ENCODE measurements around the gene TMEM30B.

TMEM30B gene

GRCh38 chr14:61296719-61297502 lies 15.8 kb upstream of the TMEM30B start:
- Histone ChIP-seq H3K27ac (no peak overlapping the region), H3K4me2 (no peak overlapping the region; a peak in 2 of 22 replicates)

GRCh38 chr14:61296151-61296550 lies 15.0 kb upstream of the TMEM30B start:
- Histone ChIP-seq H3K36me3 (no peaks in the 10 kb centered on the region), H3K4me3 (no peak overlapping the region), H3K27ac (no peak overlapping the region), H3K9ac (peak overlapping the region in 3 of 11 experiments; percentile 8 to 30 (median 9); a peak in 3 of 22 replicates), H3K4me1 (peaks cover 0 to 44% (median 8%) of the 10 kb centered on the region in 10 experiments; a peak in 10 of 20 replicates), H4K20me1 (no peaks in the 10 kb centered on the region), H3K9me3 (replicated peaks in 1 of 11) (no peaks in the 10 kb centered on the region), H3K27me3 (no peaks in the 10 kb centered on the region), H3K4me2 (peak overlapping the region in 4 of 11 experiments; percentile 8 to 27 (median 20); a peak in 4 of 22 replicates)
- TF ChIP-seq Cebpa-rat (IDR thresholded peaks at IDR 0.05), result no peak

More at GRCh38 chr14:61296719-61297502, 15.8 kb upstream of the TMEM30B start:
- TF ChIP-seq Cebpa-rat (IDR thresholded peaks at IDR 0.05), result no peak
- Histone ChIP-seq H3K4me3 (no peak overlapping the region), H3K27me3 (no peaks in the 10 kb centered on the region), H3K4me1 (peaks cover 0 to 44% (median 8%) of the 10 kb centered on the region in 10 experiments; a peak in 10 of 20 replicates), H3K9ac (no peak overlapping the region; a peak in 1 of 22 replicates), H4K20me1 (no peaks in the 10 kb centered on the region), H3K36me3 (no peaks in the 10 kb centered on the region), H3K9me3 (replicated peaks in 1 of 11) (peaks cover 0 to 6% (median 0%) of the 10 kb centered on the region in 11 experiments; a peak in 2 of 22 replicates)

GRCh38 chr14:61290701-61291100 lies 9.6 kb upstream of the TMEM30B start:
- Histone ChIP-seq H3K36me3 (no peaks in the 10 kb centered on the region), H3K4me2 (no peak overlapping the region), H3K9me3 (replicated peaks in 1 of 11) (no peaks in the 10 kb centered on the region), H4K20me1 (no peaks in the 10 kb centered on the region), H3K27ac (no peak overlapping the region), H3K4me1 (peaks cover 0 to 8% (median 0%) of the 10 kb centered on the region in 10 experiments; a peak in 5 of 20 replicates), H3K9ac (no peak overlapping the region), H3K27me3 (no peaks in the 10 kb centered on the region), H3K4me3 (no peak overlapping the region)
- no peak for TF ChIP-seq Cebpa-rat (IDR thresholded peaks at IDR 0.05)

GRCh38 chr14:61288720-61289119 lies 7.6 kb upstream of the TMEM30B start:
- Histone ChIP-seq H3K27ac (no peak overlapping the region), H3K36me3 (no peaks in the 10 kb centered on the region), H3K4me1 (peaks cover 0 to 8% (median 0%) of the 10 kb centered on the region in 10 experiments; a peak in 4 of 20 replicates), H3K27me3 (no peaks in the 10 kb centered on the region), H4K20me1 (no peaks in the 10 kb centered on the region), H3K9me3 (replicated peaks in 1 of 11) (no peaks in the 10 kb centered on the region), H3K4me3 (no peak overlapping the region), H3K9ac (no peak overlapping the region), H3K4me2 (no peak overlapping the region)
- no peak for TF ChIP-seq Cebpa-rat (IDR thresholded peaks at IDR 0.05)

GRCh38 chr14:61288228-61288627 lies 7.1 kb upstream of the TMEM30B start:
- Histone ChIP-seq H3K4me3 (no peak overlapping the region), H3K4me2 (no peak overlapping the region), H3K9me3 (replicated peaks in 1 of 11) (no peaks in the 10 kb centered on the region)

GRCh38 chr14:61287196-61287595 lies 6.1 kb upstream of the TMEM30B start:
- Histone ChIP-seq H3K27me3 (no peaks in the 10 kb centered on the region), H3K27ac (no peak overlapping the region), H4K20me1 (no peaks in the 10 kb centered on the region), H3K9me3 (replicated peaks in 1 of 11) (no peaks in the 10 kb centered on the region), H3K9ac (no peak overlapping the region), H3K4me1 (peaks cover 0 to 8% (median 0%) of the 10 kb centered on the region in 10 experiments; a peak in 4 of 20 replicates), H3K4me3 (no peak overlapping the region), H3K36me3 (no peaks in the 10 kb centered on the region), H3K4me2 (0 out of 22 replicates have a peak overlapping the region, but pooled peaks of 1 of the 11 experiments have one; percentile 5)
- no peak for TF ChIP-seq Cebpa-rat (IDR thresholded peaks at IDR 0.05)

More at GRCh38 chr14:61288228-61288627, 7.1 kb upstream of the TMEM30B start:
- Histone ChIP-seq H4K20me1 (no peaks in the 10 kb centered on the region), H3K27me3 (no peaks in the 10 kb centered on the region), H3K9ac (no peak overlapping the region), H3K27ac (no peak overlapping the region), H3K4me1 (peaks cover 0 to 8% (median 0%) of the 10 kb centered on the region in 10 experiments; a peak in 4 of 20 replicates), H3K36me3 (no peaks in the 10 kb centered on the region)
- TF ChIP-seq Cebpa-rat (IDR thresholded peaks at IDR 0.05), result no peak

- Histone ChIP-seq H3K9ac (no peak overlapping the region), H3K4me1 (peaks cover 0 to 8% (median 0%) of the 10 kb centered on the region in 10 experiments; a peak in 4 of 20 replicates), H3K36me3 (no peaks in the 10 kb centered on the region), H3K4me3 (no peak overlapping the region), H4K20me1 (no peaks in the 10 kb centered on the region), H3K27ac (no peak overlapping the region), H3K4me2 (no peak overlapping the region), H3K27me3 (no peaks in the 10 kb centered on the region), H3K9me3 (replicated peaks in 1 of 11) (peaks cover 11 to 15% (median 13%) of the 10 kb centered on the region in 11 experiments)
- TF ChIP-seq Cebpa-rat (IDR thresholded peaks at IDR 0.05), result no peak
These were observed 4.2 kb upstream of the TMEM30B start for GRCh38 chr14:61285364-61285763.

- Histone ChIP-seq H4K20me1 (no peaks in the 10 kb centered on the region), H3K27me3 (no peaks in the 10 kb centered on the region)
These were observed 2.9 kb upstream of the TMEM30B start for GRCh38 chr14:61284001-61284400.

GRCh38 chr14:61282746-61283145 lies 1.6 kb upstream of the TMEM30B start:
- H3K9me3 ChIP-seq (replicated peaks in 1 of 11), result peaks cover 17 to 24% (median 22%) of the 10 kb centered on the region in 11 experiments
- H3K9ac ChIP-seq, result no peak overlapping the region
- no peak overlapping the region for H3K4me3 ChIP-seq
- H3K4me1 ChIP-seq, result peaks cover 0 to 8% (median 0%) of the 10 kb centered on the region in 10 experiments; a peak in 4 of 20 replicates
- no peak for TF ChIP-seq Cebpa-rat (IDR thresholded peaks at IDR 0.05)
- no peak overlapping the region for H3K27ac ChIP-seq
- H3K27me3 ChIP-seq, result no peaks in the 10 kb centered on the region
- no peak overlapping the region for H3K4me2 ChIP-seq
- H3K36me3 ChIP-seq, result no peaks in the 10 kb centered on the region
- H4K20me1 ChIP-seq, result no peaks in the 10 kb centered on the region

More at GRCh38 chr14:61284001-61284400, 2.9 kb upstream of the TMEM30B start:
- Histone ChIP-seq H3K36me3 (no peaks in the 10 kb centered on the region), H3K4me3 (no peak overlapping the region), H3K27ac (no peak overlapping the region), H3K9me3 (replicated peaks in 1 of 11) (peaks cover 17 to 24% (median 22%) of the 10 kb centered on the region in 11 experiments), H3K4me2 (no peak overlapping the region), H3K9ac (no peak overlapping the region), H3K4me1 (peaks cover 0 to 8% (median 0%) of the 10 kb centered on the region in 10 experiments; a peak in 4 of 20 replicates)
- TF ChIP-seq Cebpa-rat (IDR thresholded peaks at IDR 0.05), result no peak
